OCI-LY1 (cell line): Measurements from ENCODE around the gene OXLD1.

ENCODE experiments used
- H2AFZ ChIP-seq: fragments of 200-600 bp; sonication (generic), shearing (Covaris generic); 2 replicates; pipeline ENCODE4 v1.6.0; 2014; ENCODE audit warnings: antibody characterized with exemption, mild to moderate bottlenecking, low read length
- H3F3A ChIP-seq: fragments of 200-600 bp; sonication (generic), shearing (Covaris generic); 2 replicates; pipeline ENCODE4 v1.6.0; 2014; ENCODE audit warnings: mild to moderate bottlenecking, antibody characterized with exemption, low read length, moderate library complexity; ENCODE audit not compliant: insufficient read depth
- H3K27ac ChIP-seq: fragments of 200-600 bp; sonication (generic); 2 replicates; pipeline ENCODE4 v1.5.1; 2014; ENCODE audit warnings: low read length, mixed run types, mild to moderate bottlenecking, low read depth; ENCODE audit not compliant: poor library complexity, severe bottlenecking
- H3K27me3 ChIP-seq: fragments of 200-600 bp; sonication (generic); 2 replicates; pipeline ENCODE4 v1.6.0; 2014; ENCODE audit warnings: antibody characterized with exemption, mild to moderate bottlenecking, low read length, moderate library complexity; ENCODE audit not compliant: insufficient read depth
- H3K36me3 ChIP-seq: fragments of 200-600 bp; sonication (generic); 2 replicates; pipeline ENCODE4 v1.6.1; 2014; ENCODE audit warnings: mild to moderate bottlenecking, antibody characterized with exemption, low read length, moderate library complexity, mixed read lengths; ENCODE audit not compliant: insufficient read depth
- H3K4me1 ChIP-seq: fragments of 200-600 bp; sonication (generic); 2 replicates; pipeline ENCODE4 v1.5.1; 2014; ENCODE audit warnings: mild to moderate bottlenecking, low read length, moderate library complexity; ENCODE audit not compliant: insufficient read depth, severe bottlenecking
- H3K4me2 ChIP-seq: fragments of 200-600 bp; sonication (generic), shearing (Covaris generic); 2 replicates; pipeline ENCODE4 v1.6.1; 2014; ENCODE audit warnings: low read length
- H3K4me3 ChIP-seq: fragments of 200-600 bp; sonication (generic); 2 replicates; pipeline ENCODE4 v1.5.1; 2014; ENCODE audit warnings: low read length, low read depth, mild to moderate bottlenecking, mixed read lengths; ENCODE audit not compliant: poor library complexity, severe bottlenecking
- H3K79me2 ChIP-seq: fragments of 200-600 bp; shearing (Covaris generic); 2 replicates; pipeline ENCODE4 v1.6.1; 2016; ENCODE audit warnings: mixed run types, low read length, mixed read lengths; ENCODE audit not compliant: insufficient read depth
- H3K9ac ChIP-seq: fragments of 200-600 bp; sonication (generic), shearing (Covaris generic); 2 replicates; pipeline ENCODE4 v1.6.1; 2014; ENCODE audit warnings: mild to moderate bottlenecking, low read length, mixed read lengths
- H3K9me2 ChIP-seq: fragments of 200-600 bp; sonication (generic), shearing (Covaris generic); 2 replicates; pipeline ENCODE4 v1.6.1; 2014; ENCODE audit warnings: low read depth, mild to moderate bottlenecking, low read length, mixed read lengths
- H3K9me3 ChIP-seq: fragments of 200-600 bp; shearing (Covaris generic); 2 replicates; pipeline ENCODE4 v1.6.1; 2014; ENCODE audit warnings: low read length, mixed read lengths
- H4K20me1 ChIP-seq: fragments of 200-600 bp; sonication (generic), shearing (Covaris generic); 2 replicates; pipeline ENCODE4 v1.6.0; 2016; ENCODE audit warnings: mild to moderate bottlenecking, low read length; ENCODE audit not compliant: insufficient read depth
- CTCF ChIP-seq: fragments of 200-600 bp; sonication (generic), shearing (Covaris generic); IDR thresholded peaks from 2 replicates; pipeline ENCODE4 v1.5.1; 2017; ENCODE audit warnings: mild to moderate bottlenecking, antibody characterized with exemption, low read length, moderate library complexity, mixed read lengths
- EZH2 ChIP-seq: fragments of 200-600 bp; sonication (generic), shearing (Covaris generic); IDR thresholded peaks from 2 replicates; pipeline ENCODE4 v1.8.0; 2017; ENCODE audit warnings: borderline replicate concordance, mixed run types, mild to moderate bottlenecking, antibody characterized with exemption, low read length, moderate library complexity, mixed read lengths

OXLD1 gene

GRCh38 chr17:81713556-81714411 is 47.4 kb upstream of the OXLD1 start:
- Histone ChIP-seq H3K4me3 (peak overlapping the region; percentile 92), H3K27me3 (no peaks in the 10 kb centered on the region), H3K9me3 (no peaks in the 10 kb centered on the region), H3F3A (0 out of 2 replicates have a peak, but pooled peaks cover 4% of the 10 kb centered on the region), H3K36me3 (peaks cover 5% of the 10 kb centered on the region), H3K27ac (no peak overlapping the region), H2AFZ (no peak overlapping the region), H3K9ac (peak overlapping the region; percentile 75; the same call in 1 of the 2 replicates), H3K4me2 (peak overlapping the region; percentile 96), H3K4me1 (peaks cover 36% of the 10 kb centered on the region), H3K79me2 (no peaks in the 10 kb centered on the region), H3K9me2 (no peaks in the 10 kb centered on the region), H4K20me1 (no peaks in the 10 kb centered on the region)
- TF ChIP-seq CTCF = no peak
- TF ChIP-seq EZH2 = no peak

GRCh38 chr17:81713004-81713555 is 46.7 kb upstream of the OXLD1 start:
- Histone ChIP-seq H3F3A (0 out of 2 replicates have a peak, but pooled peaks cover 4% of the 10 kb centered on the region), H3K9ac (peak overlapping the region; percentile 75), H2AFZ (no peak overlapping the region), H3K9me3 (no peaks in the 10 kb centered on the region), H3K4me2 (peak overlapping the region; percentile 96), H3K9me2 (no peaks in the 10 kb centered on the region), H3K4me3 (peak overlapping the region; percentile 92), H3K27me3 (no peaks in the 10 kb centered on the region), H4K20me1 (no peaks in the 10 kb centered on the region), H3K4me1 (peaks cover 36% of the 10 kb centered on the region), H3K79me2 (no peaks in the 10 kb centered on the region), H3K27ac (no peak overlapping the region), H3K36me3 (peaks cover 12% of the 10 kb centered on the region)
- no peak for TF ChIP-seq EZH2
- no peak for TF ChIP-seq CTCF

GRCh38 chr17:81712468-81713003 is 46.1 kb upstream of the OXLD1 start:
- no peaks in the 10 kb centered on the region for H4K20me1 ChIP-seq
- H2AFZ ChIP-seq = no peak overlapping the region
- peak overlapping the region; percentile 75 for H3K9ac ChIP-seq

More at GRCh38 chr17:81712468-81713003, 46.1 kb upstream of the OXLD1 start:
- no peaks in the 10 kb centered on the region for H3K9me2 ChIP-seq
- no peaks in the 10 kb centered on the region for H3K27me3 ChIP-seq
- H3K4me1 ChIP-seq = peaks cover 36% of the 10 kb centered on the region
- H3F3A ChIP-seq = 0 out of 2 replicates have a peak, but pooled peaks cover 4% of the 10 kb centered on the region
- no peaks in the 10 kb centered on the region for H3K79me2 ChIP-seq
- no peaks in the 10 kb centered on the region for H3K9me3 ChIP-seq
- peak overlapping the region; percentile 92 for H3K4me3 ChIP-seq
- H3K36me3 ChIP-seq = peaks cover 14% of the 10 kb centered on the region
- no peak for TF ChIP-seq EZH2
- no peak for TF ChIP-seq CTCF
- no peak overlapping the region for H3K27ac ChIP-seq
- H3K4me2 ChIP-seq = peak overlapping the region; percentile 96
